Ovary (tissue), 9 donors: Measurements from ENCODE around the gene ACTA1. TPM values are rescaled to one million over a fixed set of nuclear protein-coding genes. Genes with fewer than 3 reads are reported as not detected.

Experiments
- DNase-seq, 5 donors: peaks; one replicate each; pipeline ENCODE4 v3.0.0-alpha.2; 2019 to 2020
- H3K27ac ChIP-seq, 2 donors: fragments of 200-600 bp; one replicate each; pipeline versions ENCODE4 v1.5.1 to v1.8.0; 2019 to 2022
- H3K27me3 ChIP-seq: fragments of 200-600 bp; one replicate; pipeline ENCODE4 v1.8.0; 2022
- H3K36me3 ChIP-seq: fragments of 200-600 bp; sonication (generic); one replicate; pipeline ENCODE4 v1.5.1; 2019
- H3K4me1 ChIP-seq: one replicate; pipeline ENCODE4 v1.8.1; 2013; ENCODE audit warnings: mild to moderate bottlenecking, moderate library complexity; ENCODE audit not compliant: insufficient read depth
- H3K4me3 ChIP-seq: fragments of 200-600 bp; sonication (generic); one replicate; pipeline ENCODE4 v1.5.1; 2017
- H3K9me3 ChIP-seq, 2 donors: fragments of 200-600 bp in 1 of 2; sonication (generic) in 1 of 2; one replicate each; pipeline versions ENCODE4 v1.5.1 to v1.8.1; 2013 to 2019; ENCODE audit warnings: mild to moderate bottlenecking in 1 of 2, moderate library complexity in 1 of 2
- CTCF ChIP-seq, 3 donors: fragments of 450-650 bp in 2 of 3; fragments of 200-600 bp in 1 of 3; IDR thresholded peaks; one replicate each; pipeline versions ENCODE4 v1.5.1 to v1.8.0; 2016 to 2022; ENCODE audit warnings: antibody characterized with exemption in 3 of 3, mild to moderate bottlenecking in 1 of 3
- EP300 ChIP-seq: sonication (generic); formaldehyde crosslinking; IDR thresholded peaks from one replicate; pipeline ENCODE4 v1.6.1; 2017; ENCODE audit warnings: antibody characterized with exemption
- POLR2A ChIP-seq: fragments of 450-650 bp; IDR thresholded peaks from one replicate; pipeline ENCODE4 v1.6.1; 2017; ENCODE audit warnings: antibody characterized with exemption, mild to moderate bottlenecking, moderate library complexity
- WGBS, 3 donors: extraction: QIAGEN DNeasy Blood & Tissue Kit in 1 of 3; methylation state at CpG; one replicate each; pipeline versions ENCODE4 v1.1.5 to v1.1.7; 2013 to 2017; 5-methylcytosine and 5-hydroxymethylcytosine counted together
- intact Hi-C, 4 donors: fragments of 100-400 bp; cut with DNase I; formaldehyde crosslinking; loops; one replicate each; pipeline versions ENCODE4 v1.11.0 to v1.15.1; 2022 to 2023
- polyA plus RNA-seq, 2 donors: library from polyadenylated mRNA; stranded (reverse); fragments of 200-250 nt in 1 of 2; fragments of 350-450 nt in 1 of 2; fragmentation: Illumina TruSeq in 1 of 2; extraction: RNeasy Lipid Tissue Mini Kit (QIAGEN cat#74804) in 1 of 2; gene quantifications; one replicate each; pipeline ENCODE4 v1.2.3, GENCODE V29; 2013 to 2014
- total RNA-seq, 7 donors: library from RNA; depleted of rRNA in 2 of 7; stranded (reverse); fragments of >200 nt in 2 of 7; fragmentation: NEBNext Ultra II Directional in 3 of 7; extraction: Animal tissue kit (Norgen Biotek cat#: 25700) in 3 of 7; gene quantifications; one replicate each; pipeline versions ENCODE4 v1.1.0 to v1.2.4, GENCODE V29; 2016 to 2023
- donor health status: DM: no; HTN: no; CAD: no; lungs with moderate emphysema.
- donor health status: DM: no; HTN: no; CAD: no.
- donor health status: Bipolar disorder and iron deficiency.
- donor health status: DM: yes; HTN: yes; CAD: no.
- donor health status: DM: no; HTN: no; CAD: no.
- donor health status: DM: yes; HTN: yes; CAD: no.

Gene ACTA1
- total and polyA plus RNA-seq, 9 donors = 0.33 to 3.3 (median 0.70) TPM; not detected in 4

- Histone ChIP-seq H3K36me3 (no peaks in the 10 kb centered on the region), H3K4me3 (no peak overlapping the region), H3K9me3 (no peaks in the 10 kb centered on the region), H3K27me3 (no peaks in the 10 kb centered on the region), H3K27ac (no peak overlapping the region), H3K4me1 (peaks cover 2% of the 10 kb centered on the region)
- WGBS, 3 donors = 68 to 76% (median 72%) methylated on average over 4 of the region's 4 CpGs
- intact Hi-C loops = no loop called here
- TF ChIP-seq EP300 = no peak
- TF ChIP-seq CTCF (IDR thresholded peaks at IDR 0.05) = no peak
- TF ChIP-seq POLR2A = no peak
- DNase-seq = no peak
Measured at GRCh38 chr1:229457436-229457835, 23.5 kb upstream of the ACTA1 start.

- intact Hi-C loops = no loop called here
- no peaks in the 10 kb centered on the region for H3K27me3 ChIP-seq
- H3K36me3 ChIP-seq = no peaks in the 10 kb centered on the region
- 83 to 86% (median 85%) methylated on average over 3 of the region's 3 CpGs for WGBS, 3 donors
- H3K9me3 ChIP-seq = no peaks in the 10 kb centered on the region
- no peak overlapping the region for H3K4me3 ChIP-seq
- TF ChIP-seq POLR2A = no peak
- no peak for DNase-seq
- peaks cover 2% of the 10 kb centered on the region for H3K4me1 ChIP-seq
- no peak overlapping the region for H3K27ac ChIP-seq
Measured at GRCh38 chr1:229456016-229456415, 22.1 kb upstream of the ACTA1 start.

GRCh38 chr1:229454056-229454455 is 20.2 kb upstream of the ACTA1 start:
- DNase-seq = peak in 3 of 5 donors; percentile 40 to 72 (median 47)
- H3K4me1 ChIP-seq = peaks cover 2% of the 10 kb centered on the region
- intact Hi-C loops = loop anchor here in 1 of 4 donors (5.0 kb wide), 1 partner anchor 112 kb away; the partner anchor contains the start of gene CCSAP
- no peak for TF ChIP-seq CTCF (IDR thresholded peaks at IDR 0.05)
- TF ChIP-seq POLR2A = no peak
- no peak for TF ChIP-seq EP300
- H3K36me3 ChIP-seq = no peaks in the 10 kb centered on the region
- no peaks in the 10 kb centered on the region for H3K9me3 ChIP-seq
- WGBS, 3 donors = 30 to 49% (median 47%) methylated on average over 4 of the region's 4 CpGs
- no peak overlapping the region for H3K27ac ChIP-seq
- no peak overlapping the region for H3K4me3 ChIP-seq
- H3K27me3 ChIP-seq = no peaks in the 10 kb centered on the region

GRCh38 chr1:229452956-229453801 is 19.3 kb upstream of the ACTA1 start:
- no peak overlapping the region for H3K4me3 ChIP-seq
- no peak for DNase-seq
- TF ChIP-seq EP300 (no peak), CTCF (IDR thresholded peaks at IDR 0.05) (no peak), POLR2A (no peak)
- WGBS, 3 donors = 83 to 87% (median 83%) methylated on average over 5 of the region's 5 CpGs
- no peaks in the 10 kb centered on the region for H3K27me3 ChIP-seq
- H3K36me3 ChIP-seq = no peaks in the 10 kb centered on the region
- H3K27ac ChIP-seq = no peak overlapping the region
- H3K9me3 ChIP-seq = no peaks in the 10 kb centered on the region
- H3K4me1 ChIP-seq = peaks cover 2% of the 10 kb centered on the region
- intact Hi-C loops = loop anchor here in 1 of 4 donors (5.0 kb wide), 1 partner anchor 111 kb away; the partner anchor contains the start of gene CCSAP

- no peaks in the 10 kb centered on the region for H3K4me1 ChIP-seq
- H3K27me3 ChIP-seq = no peaks in the 10 kb centered on the region
- no peak overlapping the region for H3K4me3 ChIP-seq
- no peak for TF ChIP-seq POLR2A
- TF ChIP-seq CTCF (IDR thresholded peaks at IDR 0.05) = no peak
- TF ChIP-seq EP300 = no peak
- no peak for DNase-seq
- 68 to 73% (median 69%) methylated on average over 2 of the region's 2 CpGs for WGBS, 3 donors
- intact Hi-C loops = no loop called here
- H3K36me3 ChIP-seq = no peaks in the 10 kb centered on the region
- no peaks in the 10 kb centered on the region for H3K9me3 ChIP-seq
- no peak overlapping the region for H3K27ac ChIP-seq
Measured at GRCh38 chr1:229448845-229449244, 15.0 kb upstream of the ACTA1 start.
